ENCODE data around the gene SARNP.
A peak's percentile ranks its signal among the peaks of the same experiment; 100 is the strongest.
"Not testable (repeated sequence)": the region's sequence is repeated elsewhere in the genome, so short reads cannot be mapped to it uniquely, and the experiment has no call there.

SARNP gene

GRCh38 chr12:55795950-55796349 lies 21.6 kb downstream of the SARNP start:
- no peak for DNase-seq

GRCh38 chr12:55789893-55790292 lies 27.6 kb downstream of the SARNP start:
- no peak for DNase-seq

GRCh38 chr12:55789171-55789570 lies 28.4 kb downstream of the SARNP start:
- DNase-seq = no peak

GRCh38 chr12:55788546-55788945 lies 29.0 kb downstream of the SARNP start:
- no peak for DNase-seq

GRCh38 chr12:55780685-55781084 lies 36.8 kb downstream of the SARNP start:
- DNase-seq = no peak

GRCh38 chr12:55777856-55778255 lies 39.7 kb downstream of the SARNP start:
- no peak for DNase-seq

- no peak for DNase-seq
Measured at GRCh38 chr12:55771736-55772135, 45.8 kb downstream of the SARNP start.

GRCh38 chr12:55767156-55767555 lies 50.4 kb downstream of the SARNP start:
- no peak for DNase-seq

- no peak for DNase-seq
Measured at GRCh38 chr12:55765736-55766290, 51.7 kb downstream of the SARNP start.

GRCh38 chr12:55762646-55763045 lies 54.9 kb downstream of the SARNP start:
- DNase-seq = no peak

- peak; percentile 59 to 76 for DNase-seq
Measured at GRCh38 chr12:55760663-55761062, 56.9 kb downstream of the SARNP start.

- not testable (repeated sequence) for DNase-seq
Measured at GRCh38 chr12:55758575-55758974, 58.9 kb downstream of the SARNP start.

- no peak for DNase-seq
Measured at GRCh38 chr12:55757701-55758100, 59.8 kb downstream of the SARNP start.

GRCh38 chr12:55755246-55755645 lies 62.3 kb downstream of the SARNP start:
- DNase-seq = no peak

GRCh38 chr12:55748230-55748993 lies 69.1 kb downstream of the SARNP start:
- DNase-seq = no peak

GRCh38 chr12:55746913-55747231 lies 70.7 kb downstream of the SARNP start:
- DNase-seq = no peak

- DNase-seq = no peak
Measured at GRCh38 chr12:55746174-55746912, 71.2 kb downstream of the SARNP start.

GRCh38 chr12:55745361-55746173 lies 72.0 kb downstream of the SARNP start:
- no peak for DNase-seq

GRCh38 chr12:55744340-55745030 lies 73.0 kb downstream of the SARNP start:
- no peak for DNase-seq

GRCh38 chr12:55743406-55744339 lies 73.9 kb downstream of the SARNP start:
- peak; percentile 55 to 62 for DNase-seq

GRCh38 chr12:55742719-55743405 lies 74.7 kb downstream of the SARNP start, which contains the start of gene GDF11:
Gene GDF11, plus strand, starts transcription at chr12:55743122. Its CDS starts 195 bp downstream, at chr12:55743317.
- peak; percentile 78 to 83 for DNase-seq
